SK-N-SH (cell line): Measurements from ENCODE around the gene VMP1. TPM values are rescaled to one million over a fixed set of nuclear protein-coding genes. Genes with fewer than 3 reads are reported as not detected.

Experiments used
- CTCF ChIA-PET: fragments of 300-600, 350-600 bp; formaldehyde crosslinking; extraction: SDS; loops from one replicate; lab custom pipeline; 2021; lab: Yijun Ruan, JAX
- POLR2A ChIA-PET: fragments of 350-600 bp; sonication (Branson Sonifier 250); formaldehyde crosslinking; extraction: SDS; loops from one replicate; lab custom pipeline; 2020; ENCODE audit warnings: antibody characterized with exemption, inconsistent platforms; lab: Yijun Ruan, JAX
- DNase-seq: peaks from one replicate; pipeline ENCODE4 v3.0.0; 2012
- H2AFZ ChIP-seq: fragments of 200-600 bp; sonication (generic); 2 replicates; pipeline ENCODE4 v1.8.1; 2016; ENCODE audit warnings: antibody characterized with exemption, mild to moderate bottlenecking, low read depth
- H3F3A ChIP-seq: fragments of 200-600 bp; sonication (generic); replicated peaks from 2 replicates; pipeline ENCODE3; 2016; ENCODE audit warnings: antibody characterized with exemption, mild to moderate bottlenecking; ENCODE audit not compliant: insufficient read depth
- H3K27ac ChIP-seq, 2 experiments: fragments of 200-500 bp in 1 of 2; fragments of 200-600 bp in 1 of 2; sonication (Bioruptor generic) in 1 of 2; sonication (generic), shearing (Covaris generic) in 1 of 2; 2 replicates each; pipeline versions ENCODE4 v1.5.1 to v1.6.1; 2014 to 2016; ENCODE audit warnings: low read depth in 2 of 2, inconsistent platforms in 1 of 2, low read length in 1 of 2, mild to moderate bottlenecking in 1 of 2, mixed read lengths in 1 of 2
- H3K27me3 ChIP-seq: fragments of 200-600 bp; sonication (generic), shearing (Covaris generic); 2 replicates; pipeline ENCODE4 v1.6.1; 2016; ENCODE audit warnings: mixed run types; ENCODE audit not compliant: insufficient read depth
- H3K36me3 ChIP-seq, 2 experiments: fragments of 200-500 bp in 1 of 2; fragments of 200-600 bp in 1 of 2; sonication (Bioruptor generic) in 1 of 2; sonication (generic) in 1 of 2; replicated peaks in 1 of 2; 2 replicates each; pipeline versions ENCODE3 to v1.5.1; 2014 to 2016; ENCODE audit warnings: low read length in 1 of 2, mild to moderate bottlenecking in 1 of 2; ENCODE audit not compliant: insufficient read depth in 2 of 2, control insufficient read depth in 1 of 2
- H3K4me1 ChIP-seq, 2 experiments: fragments of 200-500 bp in 1 of 2; fragments of 200-600 bp in 1 of 2; sonication (Bioruptor generic) in 1 of 2; sonication (generic), shearing (Covaris generic) in 1 of 2; 2 replicates each; pipeline versions ENCODE4 v1.5.1 to v1.6.1; 2014 to 2016; ENCODE audit warnings: low read depth in 1 of 2, low read length in 1 of 2, mixed run types in 1 of 2; ENCODE audit not compliant: insufficient read depth in 2 of 2, control insufficient read depth in 1 of 2
- H3K4me2 ChIP-seq: fragments of 200-600 bp; sonication (generic), shearing (Covaris generic); 2 replicates; pipeline ENCODE4 v1.6.1; 2017; ENCODE audit warnings: mixed run types
- H3K4me3 ChIP-seq, 2 experiments: fragments of 200-500 bp in 1 of 2; fragments of 200-600 bp in 1 of 2; sonication (Bioruptor generic) in 1 of 2; sonication (generic), shearing (Covaris generic) in 1 of 2; 2 replicates each; pipeline versions ENCODE4 v1.5.1 to v1.8.1; 2014 to 2016; ENCODE audit warnings: low read depth in 2 of 2, inconsistent platforms in 1 of 2, low read length in 1 of 2, mild to moderate bottlenecking in 1 of 2, mixed read lengths in 1 of 2, moderate library complexity in 1 of 2
- H3K79me2 ChIP-seq: fragments of 200-600 bp; sonication (generic); 2 replicates; pipeline ENCODE4 v1.8.1; 2017; ENCODE audit warnings: mild to moderate bottlenecking; ENCODE audit not compliant: insufficient read depth
- H3K9ac ChIP-seq: fragments of 200-600 bp; sonication (generic); 2 replicates; pipeline ENCODE4 v1.6.1; 2017; ENCODE audit warnings: mixed run types
- H3K9me2 ChIP-seq: fragments of 200-600 bp; sonication (generic); 2 replicates; pipeline ENCODE4 v1.6.1; 2017; ENCODE audit warnings: mixed run types
- H3K9me3 ChIP-seq: fragments of 200-600 bp; sonication (generic); 2 replicates; pipeline ENCODE4 v1.6.1; 2017; ENCODE audit warnings: mixed run types, mild to moderate bottlenecking, moderate library complexity
- H4K20me1 ChIP-seq: fragments of 200-600 bp; sonication (generic); 2 replicates; pipeline ENCODE4 v1.6.1; 2017; ENCODE audit warnings: mild to moderate bottlenecking, mixed run types; ENCODE audit not compliant: insufficient read depth
- ELF1 ChIP-seq: IDR thresholded peaks from 2 replicates; pipeline ENCODE4 v1.4.0; 2012
- EP300 ChIP-seq, 2 experiments: IDR thresholded peaks; 2 replicates each; pipeline versions ENCODE4 v1.4.0 to v1.6.1; 2012; ENCODE audit warnings: borderline replicate concordance in 1 of 2, low read depth in 1 of 2, low read length in 1 of 2
- EZH2phosphoT487 ChIP-seq: fragments of 200-600 bp; sonication (generic); IDR thresholded peaks from 2 replicates; pipeline ENCODE4 v1.6.1; 2017; ENCODE audit warnings: low read depth, mixed run types, mild to moderate bottlenecking, antibody characterized with exemption, moderate library complexity, borderline replicate concordance
- FOXJ3 ChIP-seq: sonication (generic); formaldehyde crosslinking; IDR thresholded peaks from 2 replicates; pipeline ENCODE4 v1.5.1; 2020; ENCODE audit warnings: mild to moderate bottlenecking, missing genetic modification reagents
- GABPA ChIP-seq: IDR thresholded peaks from 2 replicates; pipeline ENCODE4 v1.4.0; 2012; ENCODE audit warnings: low read depth, mild to moderate bottlenecking
- JUND ChIP-seq: IDR thresholded peaks from 2 replicates; pipeline ENCODE4 v1.4.0; 2012
- NFIC ChIP-seq: IDR thresholded peaks from 2 replicates; pipeline ENCODE4 v1.4.0; 2012; ENCODE audit warnings: borderline replicate concordance
- NRF1 ChIP-seq: IDR thresholded peaks from 2 replicates; pipeline ENCODE4 v1.6.1; 2012; ENCODE audit warnings: low read depth, mild to moderate bottlenecking, low read length
- POLR2AphosphoS5 ChIP-seq: IDR thresholded peaks from 2 replicates; pipeline ENCODE4 v1.6.1; 2012; ENCODE audit warnings: low read depth, low read length
- RAD21 ChIP-seq: IDR thresholded peaks from 2 replicates; pipeline ENCODE4 v1.6.1; 2012; ENCODE audit warnings: mild to moderate bottlenecking, low read length
- RFX5 ChIP-seq: IDR thresholded peaks from 2 replicates; pipeline ENCODE4 v1.6.1; 2012; ENCODE audit warnings: mild to moderate bottlenecking, improper control_type of control experiment, low read length
- RXRA ChIP-seq: IDR thresholded peaks from 2 replicates; pipeline ENCODE4 v1.4.0; 2012; ENCODE audit warnings: low read depth, mild to moderate bottlenecking, borderline replicate concordance
- SIN3A ChIP-seq: IDR thresholded peaks from 2 replicates; pipeline ENCODE4 v1.6.1; 2012; ENCODE audit warnings: low read depth, mild to moderate bottlenecking, low read length, moderate library complexity, borderline replicate concordance
- SMC3 ChIP-seq: IDR thresholded peaks from 2 replicates; pipeline ENCODE4 v1.6.1; 2012; ENCODE audit warnings: low read depth, low read length, improper control_type of control experiment
- TEAD4 ChIP-seq: IDR thresholded peaks from 2 replicates; pipeline ENCODE4 v1.4.0; 2012; ENCODE audit warnings: mild to moderate bottlenecking, borderline replicate concordance; ENCODE audit not compliant: insufficient read depth
- USF1 ChIP-seq: IDR thresholded peaks from 2 replicates; pipeline ENCODE4 v1.4.0; 2012; ENCODE audit warnings: low read depth, borderline replicate concordance
- YY1 ChIP-seq: IDR thresholded peaks from 2 replicates; pipeline ENCODE4 v1.4.0; 2012; ENCODE audit warnings: low read depth, mild to moderate bottlenecking
- WGBS: methylation state at CpG from one replicate; pipeline ENCODE4 v1.1.6; 2017; ENCODE audit warnings: low lambda C conversion rate; 5-methylcytosine and 5-hydroxymethylcytosine counted together
- polyA plus RNA-seq, 3 experiments: library from polyadenylated mRNA; depleted of rRNA; stranded (reverse); fragments of >200 nt; gene quantifications; 2 replicates each; pipeline ENCODE4 v1.2.3, GENCODE V29; 2012
- TF ChIP-seq, protein P1 (sequence below): fragments of 200-600 bp; sonication (generic); IDR thresholded peaks from 2 replicates; pipeline ENCODE4 v1.6.1; 2017; ENCODE audit warnings: antibody characterized with exemption, mild to moderate bottlenecking, moderate library complexity
- TF ChIP-seq, protein P2 (sequence below): IDR thresholded peaks from 2 replicates; pipeline ENCODE4 v1.4.0; 2012; ENCODE audit warnings: low read depth
- TF ChIP-seq, protein P3 (sequence below): IDR thresholded peaks from 2 replicates; pipeline ENCODE4 v1.4.0; 2012; ENCODE audit warnings: low read depth, borderline replicate concordance

VMP1 gene
- polyA plus RNA-seq, 1 of the 3 experiments (the other 2 are of a cell fraction) = 169 TPM

DNA sequence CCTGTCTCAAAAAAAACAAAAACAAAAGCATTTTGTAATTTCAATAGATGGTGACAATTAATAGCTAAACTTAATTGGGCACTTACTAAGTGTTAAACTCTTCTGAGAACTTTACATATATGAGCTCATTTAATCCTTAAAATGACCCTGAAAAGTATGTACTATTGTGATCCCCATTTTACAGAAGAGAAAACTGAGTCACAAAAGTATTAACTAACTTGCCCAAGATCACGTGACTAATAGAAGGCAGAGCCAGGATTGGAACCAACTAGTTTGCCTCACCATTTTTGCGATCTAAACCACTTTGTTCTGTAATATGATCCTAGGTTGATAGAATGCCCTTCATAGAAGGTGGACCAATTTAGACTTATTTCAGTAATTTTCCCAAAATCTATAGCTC, 26.2 kb downstream of the VMP1 start:
- CTCF ChIA-PET = interaction anchor here (0.9 to 1.9 kb wide), 6 partner anchors 12 to 303 kb away, joined by 3 to 10 read pairs (median 5); no protein-coding TSS in a partner anchor
- POLR2A ChIA-PET = no interaction called here
- Histone ChIP-seq H3K9me3 (no peaks in the 10 kb centered on the region), H3K4me1 (no peaks in the 10 kb centered on the region), H3K9me2 (no peaks in the 10 kb centered on the region), H3F3A (peaks cover 7% of the 10 kb centered on the region), H3K36me3 (peaks cover 17 to 50% of the 10 kb centered on the region in 2 experiments), H3K27me3 (no peaks in the 10 kb centered on the region), H3K27ac (no peak overlapping the region), H4K20me1 (no peaks in the 10 kb centered on the region), H3K4me2 (no peak overlapping the region), H3K4me3 (no peak overlapping the region), H2AFZ (no peak overlapping the region), H3K9ac (no peak overlapping the region), H3K79me2 (peaks cover 42% of the 10 kb centered on the region)
- no peak for DNase-seq
- TF ChIP-seq GABPA (no peak), EP300 (IDR thresholded peaks at IDR 0.05; ENCODE audit: borderline replicate concordance in 1 of 2, low read depth in 1 of 2, low read length in 1 of 2) (no peak), FOXJ3 (CRISPR knock-in tag) (no peak), EZH2phosphoT487 (no peak), SMC3 (no peak), RFX5 (no peak), SIN3A (no peak), TEAD4 (no peak), JUND (no peak), NFIC (no peak), RAD21 (no peak), USF1 (no peak), YY1 (no peak), ELF1 (no peak), POLR2AphosphoS5 (no peak), RXRA (no peak), NRF1 (no peak)
- TF ChIP-seq, protein P1, sequence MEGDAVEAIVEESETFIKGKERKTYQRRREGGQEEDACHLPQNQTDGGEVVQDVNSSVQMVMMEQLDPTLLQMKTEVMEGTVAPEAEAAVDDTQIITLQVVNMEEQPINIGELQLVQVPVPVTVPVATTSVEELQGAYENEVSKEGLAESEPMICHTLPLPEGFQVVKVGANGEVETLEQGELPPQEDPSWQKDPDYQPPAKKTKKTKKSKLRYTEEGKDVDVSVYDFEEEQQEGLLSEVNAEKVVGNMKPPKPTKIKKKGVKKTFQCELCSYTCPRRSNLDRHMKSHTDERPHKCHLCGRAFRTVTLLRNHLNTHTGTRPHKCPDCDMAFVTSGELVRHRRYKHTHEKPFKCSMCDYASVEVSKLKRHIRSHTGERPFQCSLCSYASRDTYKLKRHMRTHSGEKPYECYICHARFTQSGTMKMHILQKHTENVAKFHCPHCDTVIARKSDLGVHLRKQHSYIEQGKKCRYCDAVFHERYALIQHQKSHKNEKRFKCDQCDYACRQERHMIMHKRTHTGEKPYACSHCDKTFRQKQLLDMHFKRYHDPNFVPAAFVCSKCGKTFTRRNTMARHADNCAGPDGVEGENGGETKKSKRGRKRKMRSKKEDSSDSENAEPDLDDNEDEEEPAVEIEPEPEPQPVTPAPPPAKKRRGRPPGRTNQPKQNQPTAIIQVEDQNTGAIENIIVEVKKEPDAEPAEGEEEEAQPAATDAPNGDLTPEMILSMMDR = no peak
- TF ChIP-seq, protein P2, sequence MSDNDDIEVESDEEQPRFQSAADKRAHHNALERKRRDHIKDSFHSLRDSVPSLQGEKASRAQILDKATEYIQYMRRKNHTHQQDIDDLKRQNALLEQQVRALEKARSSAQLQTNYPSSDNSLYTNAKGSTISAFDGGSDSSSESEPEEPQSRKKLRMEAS = no peak
- TF ChIP-seq, protein P3, sequence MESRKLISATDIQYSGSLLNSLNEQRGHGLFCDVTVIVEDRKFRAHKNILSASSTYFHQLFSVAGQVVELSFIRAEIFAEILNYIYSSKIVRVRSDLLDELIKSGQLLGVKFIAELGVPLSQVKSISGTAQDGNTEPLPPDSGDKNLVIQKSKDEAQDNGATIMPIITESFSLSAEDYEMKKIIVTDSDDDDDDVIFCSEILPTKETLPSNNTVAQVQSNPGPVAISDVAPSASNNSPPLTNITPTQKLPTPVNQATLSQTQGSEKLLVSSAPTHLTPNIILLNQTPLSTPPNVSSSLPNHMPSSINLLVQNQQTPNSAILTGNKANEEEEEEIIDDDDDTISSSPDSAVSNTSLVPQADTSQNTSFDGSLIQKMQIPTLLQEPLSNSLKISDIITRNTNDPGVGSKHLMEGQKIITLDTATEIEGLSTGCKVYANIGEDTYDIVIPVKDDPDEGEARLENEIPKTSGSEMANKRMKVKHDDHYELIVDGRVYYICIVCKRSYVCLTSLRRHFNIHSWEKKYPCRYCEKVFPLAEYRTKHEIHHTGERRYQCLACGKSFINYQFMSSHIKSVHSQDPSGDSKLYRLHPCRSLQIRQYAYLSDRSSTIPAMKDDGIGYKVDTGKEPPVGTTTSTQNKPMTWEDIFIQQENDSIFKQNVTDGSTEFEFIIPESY = no peak
- 95% methylated on average over 2 of the region's 2 CpGs for WGBS
